ENCODE measurements around the gene CCSER1.

- no peak for TF ChIP-seq CTCF (IDR thresholded peaks at IDR 0.05; ENCODE audit: low read length)
- TF ChIP-seq EZH2 (IDR thresholded peaks at IDR 0.05; ENCODE audit: borderline replicate concordance, low read length): no peak
Observed at GRCh38 chr4:90189178-90189577, 62.0 kb downstream of the CCSER1 start.

Measured in OCI-LY1 (cell line).